CD14-positive monocyte (primary cell): ENCODE results near the gene SPATA31C2. TPM values are rescaled to one million over a fixed set of nuclear protein-coding genes. Genes with fewer than 3 reads are reported as not detected.

Experiments used
- DNase-seq, 3 donors: peaks; one replicate each; pipeline ENCODE4 v3.0.0-alpha.2; 2011 to 2022
- H2AFZ ChIP-seq: 2 replicates; pipeline ENCODE4 v1.6.0; 2012; ENCODE audit warnings: mild to moderate bottlenecking, low read depth, low read length, inconsistent platforms; ENCODE audit not compliant: insufficient read depth, poor library complexity, severe bottlenecking
- H3K27ac ChIP-seq, 2 donors: 1 replicate in 1 of 2; 2 replicates in 1 of 2; pipeline ENCODE4 v1.5.1; 2012 to 2013; ENCODE audit warnings: low read length in 2 of 2, control low read depth in 1 of 2, inconsistent platforms in 1 of 2, low read depth in 1 of 2, mild to moderate bottlenecking in 1 of 2
- H3K27me3 ChIP-seq, 2 donors: one replicate each; pipeline versions ENCODE4 v1.6.0 to v1.6.1; 2011 to 2013; ENCODE audit warnings: low read length in 2 of 2; ENCODE audit not compliant: control insufficient read depth in 2 of 2, insufficient read depth in 2 of 2
- H3K36me3 ChIP-seq, 2 donors: replicated peaks in 1 of 2; 1 replicate in 1 of 2; 2 replicates in 1 of 2; pipeline versions ENCODE4 v1.5.1 to v1.6.1; 2012 to 2013; ENCODE audit warnings: low read length in 2 of 2, control low read depth in 1 of 2, inconsistent platforms in 1 of 2, mild to moderate bottlenecking in 1 of 2; ENCODE audit not compliant: insufficient read depth in 2 of 2, control insufficient read depth in 1 of 2
- H3K4me1 ChIP-seq, 2 donors: 1 replicate in 1 of 2; 2 replicates in 1 of 2; pipeline versions ENCODE4 v1.5.1 to v1.6.1; 2012 to 2013; ENCODE audit warnings: low read length in 2 of 2, control low read depth in 1 of 2, inconsistent platforms in 1 of 2, mild to moderate bottlenecking in 1 of 2, moderate library complexity in 1 of 2; ENCODE audit not compliant: insufficient read depth in 2 of 2, control insufficient read depth in 1 of 2
- H3K4me2 ChIP-seq: replicated peaks from 2 replicates; pipeline ENCODE3; 2012; ENCODE audit warnings: low read length, moderate library complexity, mild to moderate bottlenecking; ENCODE audit not compliant: poor library complexity, severe bottlenecking; ENCODE audit errors: extremely low read depth
- H3K4me3 ChIP-seq, 3 experiments: fragments of 200-600 bp in 1 of 3; sonication (generic) in 1 of 3; replicated peaks in 1 of 3; 1 replicate in 2 of 3; 2 replicates in 1 of 3; pipeline ENCODE4 v1.5.1; 2011 to 2013; ENCODE audit warnings: low read length in 3 of 3, mild to moderate bottlenecking in 3 of 3, control low read depth in 2 of 3, low read depth in 2 of 3, inconsistent platforms in 1 of 3, moderate library complexity in 1 of 3
- H3K79me2 ChIP-seq: 2 replicates; pipeline ENCODE4 v1.6.0; 2012; ENCODE audit warnings: mild to moderate bottlenecking, control low read depth, inconsistent platforms, low read length, moderate library complexity; ENCODE audit not compliant: insufficient read depth
- H3K9ac ChIP-seq: 2 replicates; pipeline ENCODE4 v1.6.0; 2017; ENCODE audit warnings: low read length, mild to moderate bottlenecking; ENCODE audit not compliant: insufficient read depth, poor library complexity, severe bottlenecking
- H3K9me3 ChIP-seq, 2 donors: replicated peaks in 1 of 2; 1 replicate in 1 of 2; 2 replicates in 1 of 2; pipeline versions ENCODE4 v1.5.1 to v1.6.1; 2012 to 2013; ENCODE audit warnings: low read length in 2 of 2, control low read depth in 1 of 2; ENCODE audit not compliant: control insufficient read depth in 1 of 2, insufficient read depth in 1 of 2
- H4K20me1 ChIP-seq: 2 replicates; pipeline ENCODE4 v1.6.0; 2012; ENCODE audit warnings: mild to moderate bottlenecking, low read length, control low read depth, moderate library complexity; ENCODE audit not compliant: insufficient read depth
- H3K27ac Mint-ChIP-seq, 7 donors: one replicate each; pipeline ENCODE4 v1.8.0; 2020; ENCODE audit warnings: mild to moderate bottlenecking in 7 of 7, mixed read lengths in 7 of 7, moderate library complexity in 6 of 7, inconsistent platforms in 2 of 7
- H3K27me3 Mint-ChIP-seq, 3 donors: one replicate each; pipeline ENCODE4 v1.8.0; 2021 to 2022; ENCODE audit warnings: low read depth in 3 of 3, mild to moderate bottlenecking in 3 of 3, mixed read lengths in 3 of 3, moderate library complexity in 3 of 3, inconsistent platforms in 1 of 3
- H3K36me3 Mint-ChIP-seq, 2 donors: one replicate each; pipeline ENCODE4 v1.8.0; 2020; ENCODE audit warnings: mixed read lengths in 2 of 2, inconsistent platforms in 1 of 2, mild to moderate bottlenecking in 1 of 2
- H3K4me1 Mint-ChIP-seq: one replicate; pipeline ENCODE4 v1.8.0; 2020; ENCODE audit warnings: mild to moderate bottlenecking, mixed read lengths
- H3K4me3 Mint-ChIP-seq, 2 donors: one replicate each; pipeline ENCODE4 v1.8.0; 2020; ENCODE audit warnings: mild to moderate bottlenecking in 2 of 2, mixed read lengths in 2 of 2, moderate library complexity in 1 of 2
- H3K9me3 Mint-ChIP-seq, 7 donors: one replicate each; pipeline ENCODE4 v1.8.0; 2020 to 2022; ENCODE audit warnings: mixed read lengths in 7 of 7, mild to moderate bottlenecking in 6 of 7, moderate library complexity in 6 of 7, inconsistent platforms in 2 of 7
- CTCF ChIP-seq: fragments of 200-600 bp; IDR thresholded peaks from one replicate; pipeline ENCODE4 v1.8.0; 2022; ENCODE audit warnings: antibody characterized with exemption, mild to moderate bottlenecking
- WGBS: methylation state at CpG from one replicate; pipeline ENCODE4 v1.1.5; 2013; ENCODE audit warnings: missing lambda C conversion rate; ENCODE audit not compliant: insufficient coverage; 5-methylcytosine and 5-hydroxymethylcytosine counted together
- intact Hi-C, 2 donors: fragments of 100-400 bp; cut with micrococcal nuclease; formaldehyde crosslinking; loops; one replicate each; pipeline versions ENCODE4 v1.15.0 to v1.15.1; 2023
- polyA plus RNA-seq, 3 donors: library from polyadenylated mRNA; depleted of rRNA in 1 of 3; unstranded in 2 of 3; stranded (reverse) in 1 of 3; fragments of 300-500 nt in 2 of 3; fragments of >200 nt in 1 of 3; fragmentation: Illumina TruSeq in 2 of 3; gene quantifications; 1 replicate in 2 of 3; 2 replicates in 1 of 3; pipeline ENCODE4 v1.2.3, GENCODE V29; 2012 to 2021

Gene SPATA31C2
- polyA plus RNA-seq, 3 donors, result not detected

- peaks cover 0 to 3% of the 10 kb centered on the region in 2 donors for H3K9me3 ChIP-seq
- Mint-ChIP-seq H3K4me1 (no peaks in the 10 kb centered on the region), H3K9me3 (peaks cover 0 to 9% (median 4%) of the 10 kb centered on the region in 7 donors), H3K36me3 (no peaks in the 10 kb centered on the region), H3K27ac (no peak overlapping the region), H3K27me3 (peaks cover 4 to 8% (median 6%) of the 10 kb centered on the region in 3 donors), H3K4me3 (no peak overlapping the region)
- no peak overlapping the region for H3K4me3 ChIP-seq
- no peak overlapping the region for H3K4me2 ChIP-seq
- no peaks in the 10 kb centered on the region for H4K20me1 ChIP-seq
- 87% methylated on average over 4 of the region's 5 CpGs for WGBS
- no peaks in the 10 kb centered on the region for H3K4me1 ChIP-seq
- H3K9ac ChIP-seq, result no peak overlapping the region
- intact Hi-C loops, result no loop called here
- no peaks in the 10 kb centered on the region for H3K27me3 ChIP-seq
- no peak for DNase-seq
- no peaks in the 10 kb centered on the region for H3K79me2 ChIP-seq
- no peak for TF ChIP-seq CTCF
- H3K36me3 ChIP-seq, result no peaks in the 10 kb centered on the region
- no peak overlapping the region for H2AFZ ChIP-seq
- H3K27ac ChIP-seq, result no peak overlapping the region
Observed at GRCh38 chr9:88084357-88085183, 53.7 kb downstream of the SPATA31C2 start.

Other genes with a start within 250 kb of the SPATA31C2 start
- not detected for gene SPATA31C1, start 220.5 kb downstream of the SPATA31C2 start, polyA plus RNA-seq
- 1 to 10 TPM in 2 of 3 donors, under 1 TPM in 1; 0.51 to 4.2 (median 1.1) TPM for gene CDK20, start 163.9 kb downstream of the SPATA31C2 start, polyA plus RNA-seq
- gene SPIN1, start 250.0 kb upstream of the SPATA31C2 start, polyA plus RNA-seq, result 10 to 100 TPM; 11.0 to 14.0 (median 11.3) TPM